Coronary artery (tissue), 2 donors: ENCODE measurements around the gene IRGQ.

Experiments used
- DNase-seq: peaks from one replicate; pipeline ENCODE4 v3.0.0-alpha.2; 2017; ENCODE audit warnings: low spot score
- H3K27ac ChIP-seq, 2 donors: fragments of 200-600 bp; sonication (generic); one replicate each; pipeline ENCODE4 v1.5.1; 2016 to 2019
- H3K4me3 ChIP-seq: fragments of 200-600 bp; sonication (generic); 2 replicates; pipeline ENCODE4 v1.5.1; 2016; ENCODE audit warnings: mild to moderate bottlenecking, moderate library complexity
- TF ChIP-seq, protein P1 (sequence below): fragments of 200-600 bp; sonication (generic); IDR thresholded peaks from one replicate; pipeline ENCODE4 v1.5.1; 2019; ENCODE audit warnings: antibody characterized with exemption

Gene IRGQ

DNA sequence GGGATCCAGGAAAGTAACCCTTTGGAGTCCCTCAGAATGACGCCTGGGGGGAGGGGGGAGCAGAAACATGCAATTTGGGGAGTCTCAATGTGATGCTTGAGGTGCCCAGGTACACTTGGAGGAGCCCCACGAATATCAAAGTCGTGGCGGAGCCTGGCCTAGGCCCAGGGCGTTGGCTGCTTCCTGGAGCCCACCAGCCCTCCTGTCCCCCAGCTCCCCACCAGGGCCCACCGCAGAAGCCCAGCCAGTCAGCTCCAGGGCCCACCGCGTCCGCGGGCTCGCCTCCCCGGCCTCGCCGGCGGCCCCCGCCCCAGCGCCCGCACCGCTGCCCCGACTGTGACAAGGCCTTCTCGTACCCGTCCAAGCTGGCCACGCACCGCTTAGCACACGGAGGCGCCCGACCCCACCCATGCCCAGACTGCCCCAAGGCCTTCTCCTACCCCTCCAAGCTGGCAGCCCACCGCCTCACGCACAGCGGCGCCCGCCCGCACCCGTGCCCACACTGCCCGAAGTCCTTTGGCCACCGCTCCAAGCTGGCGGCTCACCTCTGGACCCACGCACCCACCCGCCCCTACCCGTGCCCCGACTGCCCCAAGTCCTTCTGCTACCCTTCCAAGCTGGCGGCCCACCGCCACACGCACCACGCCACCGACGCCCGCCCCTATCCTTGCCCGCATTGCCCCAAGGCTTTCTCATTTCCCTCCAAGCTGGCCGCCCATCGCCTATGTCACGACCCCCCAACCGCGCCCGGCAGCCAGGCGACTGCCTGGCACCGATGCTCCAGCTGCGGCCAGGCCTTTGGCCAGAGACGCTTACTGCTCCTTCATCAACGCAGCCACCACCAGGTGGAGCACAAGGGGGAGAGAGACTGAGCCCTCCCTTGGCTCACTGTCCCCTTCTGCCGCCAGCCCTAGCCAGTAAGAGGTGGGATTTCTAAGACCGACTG is 60.8 kb downstream of the IRGQ start:
- Histone ChIP-seq H3K27ac (peak overlapping the region; percentile 85 to 97), H3K4me3 (peak overlapping the region; percentile 80)
- TF ChIP-seq, protein P1, sequence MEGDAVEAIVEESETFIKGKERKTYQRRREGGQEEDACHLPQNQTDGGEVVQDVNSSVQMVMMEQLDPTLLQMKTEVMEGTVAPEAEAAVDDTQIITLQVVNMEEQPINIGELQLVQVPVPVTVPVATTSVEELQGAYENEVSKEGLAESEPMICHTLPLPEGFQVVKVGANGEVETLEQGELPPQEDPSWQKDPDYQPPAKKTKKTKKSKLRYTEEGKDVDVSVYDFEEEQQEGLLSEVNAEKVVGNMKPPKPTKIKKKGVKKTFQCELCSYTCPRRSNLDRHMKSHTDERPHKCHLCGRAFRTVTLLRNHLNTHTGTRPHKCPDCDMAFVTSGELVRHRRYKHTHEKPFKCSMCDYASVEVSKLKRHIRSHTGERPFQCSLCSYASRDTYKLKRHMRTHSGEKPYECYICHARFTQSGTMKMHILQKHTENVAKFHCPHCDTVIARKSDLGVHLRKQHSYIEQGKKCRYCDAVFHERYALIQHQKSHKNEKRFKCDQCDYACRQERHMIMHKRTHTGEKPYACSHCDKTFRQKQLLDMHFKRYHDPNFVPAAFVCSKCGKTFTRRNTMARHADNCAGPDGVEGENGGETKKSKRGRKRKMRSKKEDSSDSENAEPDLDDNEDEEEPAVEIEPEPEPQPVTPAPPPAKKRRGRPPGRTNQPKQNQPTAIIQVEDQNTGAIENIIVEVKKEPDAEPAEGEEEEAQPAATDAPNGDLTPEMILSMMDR: peak; percentile 28
- peak; percentile 83 for DNase-seq
